ENCODE data around the gene SULT1C4.

GRCh38 chr2:108388045-108388444 is 10.3 kb downstream of the SULT1C4 start:
- no peak for TF ChIP-seq CTCF (IDR thresholded peaks at IDR 0.05)
- TF ChIP-seq REST (IDR thresholded peaks at IDR 0.05; ENCODE audit: insufficient read depth in 1 of 2, low read depth in 2 of 2, low read length in 1 of 2), result no peak

All from Panc1 (cell line).